NCI-H2196 (cell line): ENCODE measurements around the gene TMEM164.
A peak's percentile ranks its signal among the peaks of the same experiment; 100 is the strongest.

Experiments used
- DNase-seq: peaks from one replicate; lab custom pipeline; 2025; ENCODE audit not compliant: unreplicated experiment; lab: John Stamatoyannopoulos, UW

The TMEM164 gene

GRCh38 chrX:110003167-110004156, 548 bp downstream of the TMEM164 start:
- DNase-seq: no peak

- no peak for DNase-seq
These were observed 1.3 kb downstream of the TMEM164 start for GRCh38 chrX:110004215-110004614.

- no peak for DNase-seq
These were observed 1.9 kb downstream of the TMEM164 start for GRCh38 chrX:110004731-110005369.

DNA sequence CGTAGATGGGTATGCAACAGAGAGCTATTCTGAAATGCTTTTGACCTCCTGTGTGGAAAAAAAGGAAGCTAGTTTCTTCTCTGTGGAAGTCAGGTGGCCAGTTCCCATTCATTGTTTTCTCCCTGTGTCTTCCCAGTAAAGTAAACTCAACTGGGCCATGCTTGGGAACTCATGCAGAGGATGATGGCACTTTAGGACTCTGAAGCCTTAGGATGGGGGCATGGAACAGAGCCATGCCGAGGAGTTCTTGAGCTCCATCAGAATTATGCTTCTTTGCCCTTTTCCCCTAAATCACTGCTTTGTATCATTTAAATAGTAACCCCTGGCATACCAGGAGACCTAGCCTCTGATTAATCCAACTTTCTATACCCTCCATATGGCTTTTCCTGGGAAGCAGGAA, 3.2 kb downstream of the TMEM164 start:
- DNase-seq: no peak

- no peak for DNase-seq
These were observed 4.0 kb downstream of the TMEM164 start for GRCh38 chrX:110006821-110007375.

GRCh38 chrX:110008011-110008635, 5.2 kb downstream of the TMEM164 start:
- DNase-seq: no peak

DNA sequence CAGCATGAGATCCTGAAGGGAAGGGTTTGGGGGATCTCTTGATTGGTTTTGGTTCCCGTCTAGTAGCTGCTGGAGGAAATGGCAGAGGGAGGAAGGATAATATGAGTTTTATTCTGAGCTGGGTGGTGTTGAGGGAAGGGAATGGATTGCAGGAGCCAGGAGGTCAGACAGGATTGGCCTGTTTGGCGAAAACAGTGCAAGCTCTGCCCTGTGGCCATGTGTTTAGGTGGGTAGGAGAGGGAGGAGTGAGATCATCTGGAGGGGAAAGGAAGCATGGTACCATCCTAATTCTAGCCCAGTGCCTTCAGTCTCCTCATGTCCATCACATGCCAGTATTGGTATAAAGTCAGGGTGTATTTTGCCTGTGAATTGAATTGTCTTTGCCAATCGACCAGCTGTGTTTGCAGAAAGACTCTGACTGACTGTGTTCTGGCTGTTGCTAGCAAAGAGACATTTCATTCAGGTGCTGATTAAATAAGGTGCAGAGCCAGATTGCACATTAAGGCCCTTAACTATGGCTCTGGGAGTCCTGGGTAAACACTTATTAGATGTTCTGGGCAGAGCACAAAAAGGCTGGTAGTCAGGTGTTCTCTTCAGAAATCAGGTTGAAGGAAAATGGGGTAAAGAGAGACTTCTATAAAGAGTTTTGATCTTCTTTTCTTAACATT, 10.0 kb downstream of the TMEM164 start:
- DNase-seq: peak; percentile 54

DNA sequence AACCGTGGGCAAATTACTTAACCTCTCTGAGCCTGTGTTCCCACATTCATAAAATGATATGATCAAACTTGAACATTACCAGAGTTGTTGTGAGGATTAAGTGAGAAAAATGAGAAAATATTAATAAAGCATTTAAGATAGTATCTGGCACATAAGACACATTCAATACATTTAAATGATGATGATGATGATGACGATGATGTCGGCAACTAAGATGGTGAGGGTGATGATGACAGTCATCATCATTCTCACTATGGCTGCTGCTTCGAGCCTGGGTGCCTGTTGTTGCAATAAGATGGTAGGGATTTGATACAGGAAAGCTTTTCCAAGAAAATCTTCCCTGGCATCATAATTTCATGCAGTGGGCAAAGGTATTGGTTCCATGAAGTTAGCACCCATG, 11.1 kb downstream of the TMEM164 start:
- no peak for DNase-seq

- DNase-seq: no peak
These were observed 12.1 kb downstream of the TMEM164 start for GRCh38 chrX:110015032-110015431.

GRCh38 chrX:110015915-110016314, 13.0 kb downstream of the TMEM164 start:
- no peak for DNase-seq

DNA sequence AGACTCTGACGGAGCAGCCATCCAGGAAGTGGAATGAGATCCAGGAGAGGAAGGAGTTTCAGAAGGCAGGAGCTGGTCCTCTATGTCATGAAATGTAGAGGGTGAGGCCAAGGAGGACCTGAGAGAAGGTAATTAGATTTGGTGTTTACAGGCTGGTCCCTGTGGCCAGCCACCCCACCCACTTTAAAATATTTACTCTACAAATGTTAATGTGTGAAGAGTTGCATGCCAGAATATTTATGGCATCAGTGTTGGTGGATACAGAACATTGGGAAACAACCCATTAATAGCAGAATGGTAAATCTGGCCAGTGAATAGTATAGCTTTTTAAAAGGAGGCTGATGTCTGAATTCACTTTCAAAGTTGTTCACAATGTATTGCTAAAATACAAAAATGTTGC, 17.6 kb downstream of the TMEM164 start:
- no peak for DNase-seq

DNA sequence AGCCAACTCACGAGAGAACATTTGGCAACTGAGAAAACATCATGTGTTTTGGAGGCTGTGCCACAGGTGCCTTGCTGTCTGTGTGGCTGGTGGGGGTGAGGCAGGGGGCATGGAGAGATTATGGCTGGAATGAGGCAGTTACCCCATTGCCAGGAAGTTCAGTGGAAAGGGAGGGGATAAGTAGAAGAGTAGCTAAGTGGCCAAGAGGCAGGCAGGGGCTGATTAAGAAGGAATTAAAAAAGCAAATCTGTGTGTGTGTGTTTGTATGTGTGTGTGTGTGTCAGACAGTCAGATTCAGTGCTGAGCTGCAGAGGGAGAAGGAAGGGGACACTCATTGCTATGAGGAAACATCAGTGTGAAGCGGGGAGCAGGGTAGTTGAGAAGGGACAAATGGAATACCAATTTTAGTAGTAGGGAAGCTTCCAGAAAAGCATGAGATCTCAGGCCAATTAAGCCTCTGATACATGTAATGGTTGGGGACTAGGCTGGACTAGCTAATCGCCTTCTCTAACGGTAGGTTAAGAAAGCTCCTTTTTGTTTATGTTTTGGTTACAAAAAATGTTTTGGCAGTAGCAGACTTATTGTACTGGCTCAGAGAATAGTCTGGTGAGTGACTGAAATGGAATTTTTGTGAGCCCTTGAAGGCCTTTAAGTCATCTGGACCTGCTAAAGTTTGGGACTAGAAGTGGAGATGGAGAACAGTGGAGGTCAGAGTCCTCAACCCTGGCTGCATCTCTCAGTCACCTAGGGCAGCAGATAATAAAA, 18.5 kb downstream of the TMEM164 start:
- peak; percentile 35 for DNase-seq

- no peak for DNase-seq
These were observed 19.9 kb downstream of the TMEM164 start for GRCh38 chrX:110022599-110023448.

- no peak for DNase-seq
These were observed 22.5 kb downstream of the TMEM164 start for GRCh38 chrX:110025395-110025794.

DNA sequence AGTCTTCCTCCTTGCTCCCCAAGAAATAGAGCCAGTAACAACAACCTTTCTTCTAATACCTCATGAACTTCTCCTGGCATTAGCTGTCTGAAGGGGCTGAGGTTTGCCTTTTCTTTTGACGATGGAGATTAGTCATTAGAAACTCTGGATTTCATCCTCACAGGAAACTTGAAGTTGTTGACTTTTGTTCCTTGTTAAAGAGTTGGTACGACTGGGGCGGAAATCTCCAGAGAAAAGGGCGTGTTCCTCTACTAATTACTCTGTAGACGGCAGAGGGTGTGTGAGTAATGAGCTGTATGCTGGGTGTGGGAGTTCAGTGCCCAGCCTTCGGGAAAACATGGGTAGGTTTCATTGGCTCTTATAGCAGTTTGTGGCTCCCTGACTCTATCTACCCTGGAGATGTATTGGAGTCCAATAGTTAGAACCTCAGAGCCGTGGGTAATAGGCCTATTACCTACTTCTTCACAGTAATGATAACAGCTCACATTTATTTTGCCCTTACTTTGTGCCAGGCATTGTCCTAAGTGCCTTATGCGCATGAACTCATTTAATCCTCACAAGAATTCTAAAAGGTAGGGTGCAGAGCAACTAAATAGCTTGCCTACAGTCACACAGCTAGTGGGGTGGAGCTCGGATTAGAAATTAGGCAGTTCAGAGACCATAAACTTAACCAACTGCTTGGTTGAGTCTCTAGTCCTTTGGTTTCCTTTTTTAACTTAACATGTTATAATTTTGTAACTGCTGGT, 23.4 kb downstream of the TMEM164 start:
- DNase-seq: no peak

GRCh38 chrX:110032534-110033147, 29.7 kb downstream of the TMEM164 start:
- no peak for DNase-seq

DNA sequence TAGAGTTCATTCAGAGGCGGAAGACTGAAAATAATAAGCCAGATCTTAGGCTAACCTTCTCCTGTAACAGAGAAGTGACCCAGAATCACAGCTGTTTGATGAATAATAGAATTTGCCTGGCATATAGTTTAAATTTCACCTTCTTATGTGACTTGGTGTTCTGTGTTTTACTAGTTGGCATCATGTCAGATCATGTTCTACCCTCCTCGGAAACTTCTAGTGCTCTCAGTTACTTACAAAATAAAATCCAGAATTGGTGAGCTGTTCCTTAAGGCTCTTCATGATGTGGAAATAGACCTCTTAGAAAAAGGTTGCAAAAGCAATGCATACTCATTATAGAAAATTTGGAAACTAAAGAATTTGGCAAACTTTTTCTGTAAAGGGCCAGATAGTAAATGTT, 31.1 kb downstream of the TMEM164 start:
- no peak for DNase-seq
